H1 (cell line): ENCODE data around the gene RPAP3. TPM values are rescaled to one million over a fixed set of nuclear protein-coding genes. Genes with fewer than 3 reads are reported as not detected.

Experiments used
- ASH2L ChIP-seq: fragments of 200-600, 300-600 bp; sonication (generic); IDR thresholded peaks from one replicate; pipeline ENCODE4 v1.7.1; 2017; ENCODE audit warnings: low read length
- CBX5 ChIP-seq: fragments of 300-800, 300-1000 bp; sonication (generic); IDR thresholded peaks from 2 replicates; pipeline ENCODE4 v1.7.1; 2016; ENCODE audit warnings: antibody characterized with exemption, low read length, low read depth
- JUN ChIP-seq: IDR thresholded peaks from 2 replicates; pipeline ENCODE4 v1.6.1; 2011; ENCODE audit warnings: low read depth, mild to moderate bottlenecking, improper control_type of control experiment, low read length
- POLR2AphosphoS5 ChIP-seq: IDR thresholded peaks from 2 replicates; pipeline ENCODE4 v1.6.1; 2011; ENCODE audit warnings: low read depth, low read length
- SRF ChIP-seq: IDR thresholded peaks from 2 replicates; pipeline ENCODE4 v1.6.1; 2011; ENCODE audit warnings: mild to moderate bottlenecking, low read depth, low read length, moderate library complexity
- polyA plus RNA-seq, 7 experiments: library from polyadenylated mRNA; depleted of rRNA in 3 of 7; stranded (reverse) in 5 of 7; unstranded in 2 of 7; fragments of >200 nt in 5 of 7; fragments of 200-250 nt in 2 of 7; gene quantifications; 1 replicate in 5 of 7; 2 replicates in 1 of 7; 4 replicates in 1 of 7; pipeline versions ENCODE4 v1.2.1 to v1.2.3, GENCODE V29; 2011 to 2013; ENCODE audit warnings: missing spikeins in 2 of 7, mixed read lengths in 2 of 7
- total RNA-seq: library from RNA; stranded (reverse); fragmentation: NEBNext Ultra II Directional; extraction: Animal tissue kit (Norgen Biotek cat#: 25700); gene quantifications from 2 replicates; pipeline ENCODE4 v1.2.1, GENCODE V29; 2021

RPAP3 gene
- total and polyA plus RNA-seq, 2 of the 8 experiments (the other 6 are each of a cell fraction or from before 2014, with no cell fraction given) = 6.4 to 60.5 TPM

DNA sequence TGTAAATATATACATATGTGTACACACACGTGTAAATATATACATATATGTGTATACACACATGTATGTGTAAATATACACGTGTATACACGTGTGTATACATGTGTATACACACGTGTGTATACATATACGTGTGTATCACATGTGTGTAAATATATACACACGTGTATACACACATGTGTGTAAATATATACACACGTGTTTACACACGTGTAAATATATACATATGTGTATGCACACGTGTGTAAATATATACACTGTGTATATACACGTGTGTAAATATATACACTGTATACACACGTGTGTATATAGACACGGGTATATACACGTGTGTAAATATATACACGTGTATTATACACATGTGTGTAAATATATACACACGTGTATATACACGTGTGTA, 71.7 kb downstream of the RPAP3 start (continued):
- no peak for TF ChIP-seq JUN
- no peak for TF ChIP-seq SRF
- TF ChIP-seq CBX5 = no peak
- no peak for TF ChIP-seq POLR2AphosphoS5
- no peak for TF ChIP-seq ASH2L
